Breast epithelium (tissue), 4 donors: ENCODE data around the gene UBE2C. TPM values are rescaled to one million over a fixed set of nuclear protein-coding genes. Genes with fewer than 3 reads are reported as not detected.
"Not testable (repeated sequence)": the region's sequence is repeated elsewhere in the genome, so short reads cannot be mapped to it uniquely, and the experiment has no call there.

ENCODE experiments used
- DNase-seq, 2 donors: peaks; one replicate each; pipeline ENCODE4 v3.0.0-alpha.2; 2019; ENCODE audit warnings: low spot score in 2 of 2
- H3K27ac ChIP-seq, 2 donors: fragments of 200-600 bp; sonication (generic) in 1 of 2; one replicate each; pipeline ENCODE4 v1.5.1; 2016 to 2019; ENCODE audit warnings: mild to moderate bottlenecking in 1 of 2
- H3K27me3 ChIP-seq, 2 donors: fragments of 200-600 bp; sonication (generic) in 1 of 2; one replicate each; pipeline versions ENCODE4 v1.5.1 to v1.6.0; 2017 to 2019; ENCODE audit warnings: control low read depth in 1 of 2, mild to moderate bottlenecking in 1 of 2
- H3K36me3 ChIP-seq: fragments of 200-600 bp; one replicate; pipeline ENCODE4 v1.5.1; 2019
- H3K4me1 ChIP-seq, 2 donors: fragments of 200-600 bp; sonication (generic); one replicate each; pipeline ENCODE4 v1.5.1; 2016 to 2019; ENCODE audit warnings: control low read depth in 1 of 2
- H3K4me3 ChIP-seq, 3 donors: fragments of 200-600 bp; sonication (generic); 1 replicate in 2 of 3; 2 replicates in 1 of 3; pipeline ENCODE4 v1.5.1; 2016 to 2019; ENCODE audit warnings: mild to moderate bottlenecking in 3 of 3, moderate library complexity in 2 of 3
- H3K9me3 ChIP-seq, 2 donors: fragments of 200-600 bp; sonication (generic) in 1 of 2; one replicate each; pipeline ENCODE4 v1.5.1; 2016 to 2019; ENCODE audit warnings: control low read depth in 1 of 2
- POLR2A ChIP-seq: fragments of 450-650 bp; IDR thresholded peaks from one replicate; pipeline ENCODE4 v1.6.1; 2016; ENCODE audit warnings: antibody characterized with exemption, mild to moderate bottlenecking, moderate library complexity
- POLR2AphosphoS5 ChIP-seq, 3 donors: sonication (generic); formaldehyde crosslinking; IDR thresholded peaks; one replicate each; pipeline ENCODE4 v1.6.1; 2017; ENCODE audit warnings: antibody characterized with exemption in 3 of 3
- intact Hi-C: fragments of 100-400 bp; cut with DNase I; formaldehyde crosslinking; loops from one replicate; pipeline ENCODE4 v1.15.1; 2023; ENCODE audit warnings: low total_unique reads
- total RNA-seq, 3 donors: library from RNA; depleted of rRNA; stranded (reverse); fragments of >200 nt; gene quantifications; one replicate each; pipeline ENCODE4 v1.1.0, GENCODE V29; 2016
- TF ChIP-seq, protein P1 (sequence below), 3 donors: fragments of 450-650 bp; IDR thresholded peaks; one replicate each; pipeline ENCODE4 v1.5.1; 2016 to 2017; ENCODE audit warnings: antibody characterized with exemption in 3 of 3, mild to moderate bottlenecking in 3 of 3, moderate library complexity in 3 of 3

The UBE2C gene
- 1 to 10 TPM in 2 of 3 donors, under 1 TPM in 1; 0.98 to 5.9 (median 1.2) TPM for total RNA-seq

DNA sequence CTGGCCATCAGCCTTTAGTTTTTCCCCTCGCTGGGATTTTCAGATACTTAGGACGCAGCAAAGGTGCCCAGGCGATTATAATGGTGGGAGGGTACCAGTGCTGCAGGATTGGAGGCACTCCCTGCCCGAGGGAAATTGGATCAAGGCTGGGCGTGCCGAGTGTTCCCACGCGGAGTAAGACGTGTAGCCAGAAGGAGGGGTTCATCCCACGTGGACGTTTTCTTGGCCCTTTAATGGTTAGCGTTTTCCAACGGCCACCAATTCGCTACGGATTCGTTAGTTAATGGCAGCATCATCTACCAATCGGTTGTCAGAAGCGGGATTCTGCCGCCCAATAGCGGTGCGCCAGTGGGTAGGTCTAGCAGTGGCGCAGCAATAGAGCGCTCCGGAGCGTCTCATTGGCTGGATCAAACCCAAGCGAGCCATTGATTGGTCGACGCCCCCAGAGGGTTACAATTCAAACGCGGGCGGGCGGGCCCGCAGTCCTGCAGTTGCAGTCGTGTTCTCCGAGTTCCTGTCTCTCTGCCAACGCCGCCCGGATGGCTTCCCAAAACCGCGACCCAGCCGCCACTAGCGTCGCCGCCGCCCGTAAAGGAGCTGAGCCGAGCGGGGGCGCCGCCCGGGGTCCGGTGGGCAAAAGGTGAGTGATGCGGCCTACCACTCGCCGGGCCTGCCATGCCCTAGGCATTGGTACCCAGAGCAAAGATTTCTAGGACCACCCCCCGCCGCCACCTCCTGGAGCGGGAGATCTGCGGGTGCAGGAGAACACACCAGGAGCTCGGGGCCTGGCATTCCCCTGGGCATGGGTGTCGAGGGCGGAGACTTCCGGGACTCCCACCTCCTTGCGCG, at the start of gene UBE2C:
UBE2C (plus strand) TSS at position 488 of the 849 bp plus-strand sequence; CDS start at position 540, 52 bp downstream.
- peak; percentile 97 to 99 for DNase-seq
- intact Hi-C loops: loop anchor here (2.0 kb wide), 1 partner anchor 76 kb away; no protein-coding TSS in a partner anchor
- H3K4me3 ChIP-seq: peak within 1 kb of the TSS; percentile 46 to 77 (median 65)
- no peaks in the 10 kb centered on the region for H3K9me3 ChIP-seq
- peaks cover 14% of the 10 kb centered on the region for H3K36me3 ChIP-seq
- TF ChIP-seq, protein P1, sequence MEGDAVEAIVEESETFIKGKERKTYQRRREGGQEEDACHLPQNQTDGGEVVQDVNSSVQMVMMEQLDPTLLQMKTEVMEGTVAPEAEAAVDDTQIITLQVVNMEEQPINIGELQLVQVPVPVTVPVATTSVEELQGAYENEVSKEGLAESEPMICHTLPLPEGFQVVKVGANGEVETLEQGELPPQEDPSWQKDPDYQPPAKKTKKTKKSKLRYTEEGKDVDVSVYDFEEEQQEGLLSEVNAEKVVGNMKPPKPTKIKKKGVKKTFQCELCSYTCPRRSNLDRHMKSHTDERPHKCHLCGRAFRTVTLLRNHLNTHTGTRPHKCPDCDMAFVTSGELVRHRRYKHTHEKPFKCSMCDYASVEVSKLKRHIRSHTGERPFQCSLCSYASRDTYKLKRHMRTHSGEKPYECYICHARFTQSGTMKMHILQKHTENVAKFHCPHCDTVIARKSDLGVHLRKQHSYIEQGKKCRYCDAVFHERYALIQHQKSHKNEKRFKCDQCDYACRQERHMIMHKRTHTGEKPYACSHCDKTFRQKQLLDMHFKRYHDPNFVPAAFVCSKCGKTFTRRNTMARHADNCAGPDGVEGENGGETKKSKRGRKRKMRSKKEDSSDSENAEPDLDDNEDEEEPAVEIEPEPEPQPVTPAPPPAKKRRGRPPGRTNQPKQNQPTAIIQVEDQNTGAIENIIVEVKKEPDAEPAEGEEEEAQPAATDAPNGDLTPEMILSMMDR (IDR thresholded peaks at IDR 0.05): no peak
- TF ChIP-seq POLR2AphosphoS5 (IDR thresholded peaks at IDR 0.05): peak; percentile 48 to 59 (median 55)
- peaks cover 0 to 4% of the 10 kb centered on the region in 2 donors for H3K4me1 ChIP-seq
- H3K27ac ChIP-seq: peak within 1 kb of the TSS; percentile 32 to 50
- no peaks in the 10 kb centered on the region for H3K27me3 ChIP-seq

DNA sequence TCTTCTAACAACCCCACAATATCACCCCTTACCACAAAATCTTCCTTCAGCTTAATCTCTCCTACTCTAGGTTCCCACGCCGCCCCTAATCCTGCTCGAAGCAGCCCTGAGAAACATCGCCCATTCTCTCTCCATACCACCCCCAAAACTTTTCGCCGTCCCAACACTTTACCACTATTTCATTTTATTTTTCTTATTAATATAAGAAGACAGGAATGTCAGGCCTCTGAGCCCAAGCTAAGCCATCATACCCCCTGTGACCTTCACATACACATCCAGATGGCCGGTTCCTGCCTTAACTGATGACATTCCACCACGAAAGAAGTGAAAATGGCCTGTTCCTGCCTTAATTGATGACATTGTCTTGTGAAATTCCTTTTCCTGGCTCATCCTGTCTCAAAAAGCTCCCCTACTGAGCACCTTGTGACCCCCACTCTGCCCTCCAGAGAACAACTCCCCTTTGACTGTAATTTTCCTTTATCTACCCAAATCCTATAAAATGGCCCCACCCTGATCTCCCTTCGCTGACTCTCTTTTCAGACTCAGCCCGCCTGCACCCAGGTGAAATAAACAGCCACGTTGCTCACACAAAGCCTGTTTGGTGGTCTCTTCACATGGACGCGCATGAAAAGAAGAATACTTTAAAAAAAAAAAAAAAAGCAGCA, 47.7 kb upstream of the UBE2C start:
- H3K4me3 ChIP-seq, H3K36me3 ChIP-seq, H3K4me1 ChIP-seq, H3K9me3 ChIP-seq, H3K27me3 ChIP-seq, intact Hi-C loops, H3K27ac ChIP-seq, DNase-seq: not testable (repeated sequence)

DNA sequence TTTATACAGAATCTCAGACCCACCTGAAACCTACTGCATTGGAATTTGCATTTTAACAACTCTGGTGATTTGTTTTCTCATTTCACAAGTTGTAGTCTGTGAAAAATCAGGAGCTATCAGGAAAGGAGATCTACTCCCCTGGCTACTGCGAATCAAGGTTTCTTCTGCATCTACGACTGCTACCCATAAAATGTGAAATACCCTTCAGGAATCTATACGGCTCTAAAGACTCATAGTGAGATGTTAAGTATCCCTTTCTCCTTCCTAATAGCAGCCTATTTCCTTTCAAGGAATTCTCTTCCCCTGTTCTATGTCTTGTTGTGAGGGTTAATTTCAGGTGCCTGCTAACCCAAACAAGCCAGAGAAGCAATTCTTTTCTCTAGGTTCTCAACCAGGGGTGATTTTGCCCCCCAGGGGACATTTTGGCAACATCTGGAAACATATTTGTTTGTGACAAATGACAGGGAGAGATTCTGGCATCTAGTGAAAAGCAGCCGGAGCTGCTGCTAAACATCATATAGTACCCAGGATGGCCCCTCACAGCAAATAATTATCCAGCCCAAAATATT, 47.1 kb upstream of the UBE2C start:
- intact Hi-C loops: no loop called here
- DNase-seq: no peak
- Histone ChIP-seq H3K4me3 (no peak overlapping the region), H3K36me3 (no peaks in the 10 kb centered on the region), H3K9me3 (no peaks in the 10 kb centered on the region), H3K4me1 (no peaks in the 10 kb centered on the region), H3K27me3 (no peaks in the 10 kb centered on the region), H3K27ac (no peak overlapping the region)
- TF ChIP-seq, protein P1 (IDR thresholded peaks at IDR 0.05): no peak
- TF ChIP-seq POLR2A: no peak
- TF ChIP-seq POLR2AphosphoS5 (IDR thresholded peaks at IDR 0.05): no peak

DNA sequence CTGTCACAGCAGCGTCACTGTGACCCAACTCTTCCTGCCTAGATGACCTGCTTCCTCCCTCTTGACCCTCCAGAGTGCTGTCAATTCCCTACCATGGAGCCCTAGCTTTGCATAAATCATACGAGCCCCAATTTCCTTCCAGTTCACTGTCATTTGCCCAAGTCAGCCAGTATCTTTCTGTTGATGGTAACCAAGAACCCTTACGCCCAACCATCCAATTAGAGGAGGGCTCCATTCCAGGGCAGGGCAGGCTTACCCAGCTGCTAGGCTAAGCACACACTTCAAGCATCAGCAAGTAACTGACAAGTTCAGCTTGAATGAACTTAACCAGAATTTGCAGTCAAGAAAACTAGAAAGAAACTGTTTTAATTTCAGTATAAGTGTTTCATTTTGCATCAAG, 46.5 kb upstream of the UBE2C start:
- TF ChIP-seq, protein P1 (IDR thresholded peaks at IDR 0.05): no peak
- TF ChIP-seq POLR2A: no peak
- no peak for TF ChIP-seq POLR2AphosphoS5 (IDR thresholded peaks at IDR 0.05)
- H3K4me3 ChIP-seq: no peak overlapping the region
- no peaks in the 10 kb centered on the region for H3K36me3 ChIP-seq
- H3K27me3 ChIP-seq: no peaks in the 10 kb centered on the region
- no peak overlapping the region for H3K27ac ChIP-seq
- H3K4me1 ChIP-seq: no peaks in the 10 kb centered on the region
- intact Hi-C loops: no loop called here
- no peak for DNase-seq
- H3K9me3 ChIP-seq: no peaks in the 10 kb centered on the region

DNA sequence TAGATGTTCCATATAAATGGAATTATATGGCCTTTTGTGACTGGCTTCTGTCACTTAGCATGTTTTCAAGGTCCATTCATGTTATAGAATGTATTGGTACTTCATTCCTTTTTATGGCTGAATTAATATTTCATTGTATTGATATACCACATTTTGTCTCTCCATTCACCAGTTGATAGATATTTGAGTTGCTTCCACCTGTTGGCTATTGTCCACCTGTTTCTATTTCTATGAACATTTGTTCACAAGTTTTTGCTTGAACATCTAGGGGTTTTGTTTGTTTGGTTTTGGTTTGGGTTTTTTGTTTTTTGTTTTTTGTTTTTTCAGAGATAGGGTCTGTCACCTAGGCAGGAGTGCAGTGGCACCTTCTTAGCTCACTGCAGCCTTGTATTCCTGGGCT, 44.0 kb upstream of the UBE2C start:
- DNase-seq: no peak
- H3K27ac ChIP-seq: no peak overlapping the region
- no peaks in the 10 kb centered on the region for H3K9me3 ChIP-seq
- H3K4me3 ChIP-seq: no peak overlapping the region
- peaks cover 0 to 4% of the 10 kb centered on the region in 2 donors for H3K4me1 ChIP-seq
- no peak for TF ChIP-seq POLR2A
- TF ChIP-seq, protein P1 (IDR thresholded peaks at IDR 0.05): no peak
- TF ChIP-seq POLR2AphosphoS5 (IDR thresholded peaks at IDR 0.05): no peak
- H3K36me3 ChIP-seq: no peaks in the 10 kb centered on the region
- intact Hi-C loops: no loop called here
- no peaks in the 10 kb centered on the region for H3K27me3 ChIP-seq
